HEK293 (cell line): ENCODE data around the gene SLC28A1.
A peak's percentile ranks its signal among the peaks of the same experiment; 100 is the strongest.

Experiments used
- KLF10 ChIP-seq: fragments of 450-650 bp; IDR thresholded peaks from 2 replicates; pipeline ENCODE4 v1.5.1; 2018; ENCODE audit warnings: missing biosample characterization, mild to moderate bottlenecking, missing genetic modification characterization
- KLF8 ChIP-seq: fragments of 450-650 bp; formaldehyde crosslinking; IDR thresholded peaks from 2 replicates; pipeline ENCODE4 v1.5.1; 2016; ENCODE audit warnings: missing biosample characterization, missing genetic modification characterization
- KLF9 ChIP-seq: fragments of 450-650 bp; formaldehyde crosslinking; IDR thresholded peaks from 2 replicates; pipeline ENCODE4 v1.5.1; 2016; ENCODE audit warnings: missing biosample characterization, missing genetic modification characterization, low read depth
- PATZ1 ChIP-seq: fragments of 450-650 bp; formaldehyde crosslinking; IDR thresholded peaks from 2 replicates; pipeline ENCODE4 v1.5.1; 2016; ENCODE audit warnings: missing biosample characterization, missing genetic modification characterization
- PRDM10 ChIP-seq: fragments of 450-650 bp; formaldehyde crosslinking; IDR thresholded peaks from 2 replicates; pipeline ENCODE4 v1.5.1; 2016; ENCODE audit warnings: missing biosample characterization, missing genetic modification characterization
- ZBTB1 ChIP-seq: fragments of 450-650 bp; formaldehyde crosslinking; IDR thresholded peaks from 2 replicates; pipeline ENCODE4 v1.5.1; 2016; ENCODE audit warnings: missing biosample characterization, missing genetic modification characterization
- ZBTB11 ChIP-seq: fragments of 450-650 bp; formaldehyde crosslinking; conservative IDR thresholded peaks from 2 replicates; pipeline ENCODE4 v1.5.1; 2016; ENCODE audit warnings: low read depth, missing biosample characterization, missing genetic modification characterization
- ZBTB26 ChIP-seq: fragments of 450-650 bp; formaldehyde crosslinking; optimal IDR thresholded peaks from 2 replicates; pipeline ENCODE3; 2016; ENCODE audit warnings: missing biosample characterization, mild to moderate bottlenecking, missing genetic modification characterization
- ZBTB8A ChIP-seq: fragments of 450-650 bp; formaldehyde crosslinking; IDR thresholded peaks from 2 replicates; pipeline ENCODE4 v1.5.1; 2016; ENCODE audit warnings: missing biosample characterization, missing genetic modification characterization
- ZEB2 ChIP-seq: fragments of 450-650 bp; formaldehyde crosslinking; IDR thresholded peaks from 2 replicates; pipeline ENCODE4 v1.5.1; 2016; ENCODE audit warnings: missing biosample characterization, missing genetic modification characterization
- ZFHX2 ChIP-seq: fragments of 450-650 bp; formaldehyde crosslinking; conservative IDR thresholded peaks from 2 replicates; pipeline ENCODE4 v1.5.1; 2016; ENCODE audit warnings: missing biosample characterization, missing genetic modification characterization
- ZFP41 ChIP-seq: fragments of 450-650 bp; formaldehyde crosslinking; IDR thresholded peaks from 2 replicates; pipeline ENCODE4 v1.5.1; 2016; ENCODE audit warnings: missing biosample characterization, missing genetic modification characterization, borderline replicate concordance
- ZNF121 ChIP-seq: fragments of 450-650 bp; formaldehyde crosslinking; IDR thresholded peaks from 2 replicates; pipeline ENCODE4 v1.5.1; 2016; ENCODE audit warnings: missing biosample characterization, missing genetic modification characterization
- ZNF335 ChIP-seq: fragments of 450-650 bp; formaldehyde crosslinking; conservative IDR thresholded peaks from 2 replicates; pipeline ENCODE4 v1.5.1; 2016; ENCODE audit warnings: missing biosample characterization, missing genetic modification characterization
- ZNF362 ChIP-seq: fragments of 450-650 bp; formaldehyde crosslinking; IDR thresholded peaks from 2 replicates; pipeline ENCODE4 v1.5.1; 2016; ENCODE audit warnings: missing biosample characterization, missing genetic modification characterization
- ZNF394 ChIP-seq: fragments of 450-650 bp; formaldehyde crosslinking; IDR thresholded peaks from 2 replicates; pipeline ENCODE4 v1.5.1; 2016; ENCODE audit warnings: missing biosample characterization, missing genetic modification characterization, mild to moderate bottlenecking, moderate library complexity, borderline replicate concordance
- ZNF423 ChIP-seq: fragments of 450-650 bp; formaldehyde crosslinking; IDR thresholded peaks from 2 replicates; pipeline ENCODE4 v1.5.1; 2016; ENCODE audit warnings: missing biosample characterization, missing genetic modification characterization
- ZNF571 ChIP-seq: fragments of 450-650 bp; formaldehyde crosslinking; IDR thresholded peaks from 2 replicates; pipeline ENCODE4 v1.5.0; 2017; ENCODE audit warnings: missing biosample characterization, missing genetic modification characterization
- ZNF600 ChIP-seq: fragments of 450-650 bp; formaldehyde crosslinking; IDR thresholded peaks from 2 replicates; pipeline ENCODE4 v1.5.1; 2016; ENCODE audit warnings: missing biosample characterization, missing genetic modification characterization
- ZNF629 ChIP-seq: fragments of 450-650 bp; formaldehyde crosslinking; IDR thresholded peaks from 2 replicates; pipeline ENCODE4 v1.5.1; 2017; ENCODE audit warnings: missing biosample characterization, missing genetic modification characterization
- ZNF639 ChIP-seq: fragments of 450-650 bp; formaldehyde crosslinking; IDR thresholded peaks from 2 replicates; pipeline ENCODE4 v1.5.1; 2016; ENCODE audit warnings: missing biosample characterization, missing genetic modification characterization
- ZSCAN4 ChIP-seq: fragments of 450-650 bp; formaldehyde crosslinking; IDR thresholded peaks from 2 replicates; pipeline ENCODE4 v1.5.1; 2017; ENCODE audit warnings: missing biosample characterization, missing genetic modification characterization
- ZXDB ChIP-seq: fragments of 450-650 bp; formaldehyde crosslinking; IDR thresholded peaks from 2 replicates; pipeline ENCODE4 v1.5.1; 2016; ENCODE audit warnings: missing biosample characterization, missing genetic modification characterization

The SLC28A1 gene

GRCh38 chr15:84980196-84981053, 96.0 kb downstream of the SLC28A1 start (continued):
- TF ChIP-seq ZSCAN4 (tag by site-specific recombination), result 0 out of 2 replicates have a peak, but pooled peaks have one; percentile 18
- TF ChIP-seq ZNF629, result peak; percentile 56
- TF ChIP-seq ZBTB26, result peak; percentile 91
- TF ChIP-seq ZBTB1 (tag by site-specific recombination), result no peak
- TF ChIP-seq ZFHX2, result peak; percentile 5; the same call in 1 of the 2 replicates
- TF ChIP-seq ZNF394 (tag by site-specific recombination), result peak; percentile 32; the same call in 1 of the 2 replicates
- TF ChIP-seq ZXDB (tag by site-specific recombination), result peak; percentile 85
- peak; percentile 99 for TF ChIP-seq KLF9
- TF ChIP-seq ZBTB8A, result peak; percentile 91
- peak; percentile 86 for TF ChIP-seq ZNF423 (tag by site-specific recombination)
- TF ChIP-seq PRDM10 (tag by site-specific recombination), result peak; percentile 62; the same call in 1 of the 2 replicates
- no peak for TF ChIP-seq ZNF571 (tag by site-specific recombination)
- peak; percentile 97 for TF ChIP-seq ZNF121 (tag by site-specific recombination)
- peak; percentile 85 for TF ChIP-seq KLF10 (tag by site-specific recombination)
- TF ChIP-seq ZNF639 (tag by site-specific recombination), result peak; percentile 86
- peak; percentile 78 for TF ChIP-seq PATZ1 (tag by site-specific recombination)
- TF ChIP-seq ZBTB11 (tag by site-specific recombination), result 0 out of 2 replicates have a peak, but pooled peaks have one; percentile 31
- peak; percentile 90 for TF ChIP-seq ZNF600 (tag by site-specific recombination)
- peak; percentile 97 for TF ChIP-seq ZNF335 (tag by site-specific recombination)
- no peak for TF ChIP-seq ZFP41 (tag by site-specific recombination)
- no peak for TF ChIP-seq ZNF362 (tag by site-specific recombination)
- TF ChIP-seq ZEB2 (tag by site-specific recombination), result peak; percentile 85
- TF ChIP-seq KLF8 (tag by site-specific recombination), result peak; percentile 95
